ENCODE data around the gene GLT1D1.

The GLT1D1 gene

DNA sequence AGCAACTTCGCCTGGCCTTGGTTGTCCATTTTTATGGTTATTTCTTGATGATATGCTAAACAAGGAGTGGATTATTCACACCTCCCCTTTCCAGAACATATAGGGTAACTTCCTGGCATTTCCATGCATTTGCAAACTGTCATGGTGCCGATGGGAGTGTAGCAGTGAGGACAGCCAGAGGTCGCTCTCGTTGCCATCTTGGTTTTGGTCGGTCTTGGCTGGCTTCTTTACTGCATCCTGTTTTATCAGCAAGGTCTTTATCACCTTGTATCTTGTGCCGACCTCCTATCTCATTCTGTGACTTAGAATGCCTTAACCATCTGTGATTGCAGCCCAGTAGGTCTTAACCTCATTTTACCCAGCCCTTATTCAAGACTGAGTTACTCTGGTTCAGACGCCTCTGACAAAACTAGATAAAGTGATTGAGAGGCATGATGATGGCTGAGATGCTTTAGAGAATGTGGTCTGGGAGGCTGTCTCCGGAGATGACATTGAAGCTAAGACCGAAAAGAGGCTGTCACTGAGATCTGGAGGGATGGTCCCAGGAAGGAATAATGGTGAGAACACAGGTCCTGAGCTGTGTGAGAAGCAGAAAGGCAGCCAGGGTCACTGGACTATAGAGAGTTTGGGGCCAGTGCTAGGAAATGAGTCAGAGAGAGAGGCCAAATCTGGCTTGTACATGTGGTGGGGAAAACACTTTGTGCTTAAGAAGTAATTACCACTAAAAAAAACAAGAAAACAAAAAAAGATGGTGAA lies 2.9 kb downstream of the GLT1D1 start:
- no peak for DNase-seq (ENCODE audit: low spot score)

DNA sequence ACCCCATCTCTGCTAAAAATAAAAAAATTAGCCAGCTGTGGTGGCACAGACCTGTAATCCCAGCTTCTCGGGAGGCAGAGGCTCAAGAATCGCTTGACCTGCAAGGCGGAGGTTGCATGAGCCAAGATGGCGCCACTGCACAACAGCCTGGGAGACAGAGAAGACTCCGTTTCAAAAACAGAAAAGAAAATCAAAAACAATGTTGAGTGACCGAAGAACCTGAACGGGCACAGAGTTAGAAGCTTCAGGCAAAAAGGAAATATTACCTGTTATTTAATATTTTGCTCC lies 3.5 kb downstream of the GLT1D1 start:
- no peak for DNase-seq (ENCODE audit: low spot score)

GRCh38 chr12:128857133-128857763 lies 4.0 kb downstream of the GLT1D1 start:
- no peak for DNase-seq (ENCODE audit: low spot score)

DNA sequence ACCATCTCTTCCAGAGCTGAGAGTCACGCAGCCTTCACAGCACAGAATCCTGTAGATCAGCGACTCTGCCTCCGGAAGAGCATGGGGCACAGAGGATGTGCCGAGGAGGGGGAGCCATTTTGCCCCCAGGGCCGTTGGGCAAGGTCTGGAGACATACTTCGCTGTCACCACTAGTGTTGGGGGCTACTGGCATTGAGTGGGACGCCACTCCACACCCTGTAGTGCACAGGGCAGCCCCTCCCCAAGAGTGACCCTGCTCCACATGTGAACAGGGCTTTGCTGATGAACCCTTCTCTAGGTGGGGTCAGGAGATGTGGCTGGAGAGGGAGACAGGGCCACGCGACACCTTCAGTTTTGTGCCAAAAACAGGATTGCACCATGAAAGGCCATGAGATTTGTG lies 6.0 kb downstream of the GLT1D1 start:
- no peak for DNase-seq (ENCODE audit: low spot score)

DNA sequence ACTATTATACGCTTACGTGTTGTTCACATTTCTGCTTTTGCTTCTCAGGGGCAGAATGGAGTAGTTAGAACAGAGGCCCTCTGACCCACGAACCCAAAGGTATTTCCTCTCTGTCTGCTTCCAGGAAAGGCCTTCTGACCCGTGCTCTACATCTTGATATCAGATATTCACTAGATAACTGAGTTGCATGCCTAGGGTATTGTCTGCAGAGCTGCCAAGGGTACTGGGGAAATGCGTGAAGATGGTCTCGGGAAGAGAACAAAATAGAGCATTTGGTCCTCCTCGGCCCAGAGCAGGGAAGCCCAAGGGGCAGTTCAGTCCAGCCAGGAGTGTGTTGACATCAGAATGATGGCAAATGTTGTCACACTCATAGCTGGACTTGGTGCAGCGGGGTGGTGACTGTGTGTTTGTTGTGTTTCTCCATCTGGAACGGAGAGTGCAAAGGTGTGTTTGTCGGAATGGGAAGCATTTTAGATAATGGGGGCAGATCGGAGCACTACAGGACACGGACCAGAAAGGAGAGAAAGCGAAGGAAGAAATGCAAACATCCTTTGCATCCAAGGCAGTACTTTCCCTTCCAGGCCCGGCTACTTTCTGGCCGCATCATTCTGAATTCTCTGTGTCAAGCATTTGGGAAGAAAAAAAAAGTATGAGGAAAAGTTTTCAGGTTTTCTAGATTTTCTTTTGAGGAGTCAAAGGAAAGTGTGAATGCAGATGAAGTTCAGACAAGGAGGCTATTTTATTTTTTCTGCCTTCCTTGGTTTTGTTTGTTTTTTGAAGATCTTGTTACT lies 8.1 kb downstream of the GLT1D1 start:
- DNase-seq (ENCODE audit: low spot score), result no peak

- no peak for DNase-seq (ENCODE audit: low spot score)
These were observed 10.7 kb downstream of the GLT1D1 start for GRCh38 chr12:128863957-128864356.

DNA sequence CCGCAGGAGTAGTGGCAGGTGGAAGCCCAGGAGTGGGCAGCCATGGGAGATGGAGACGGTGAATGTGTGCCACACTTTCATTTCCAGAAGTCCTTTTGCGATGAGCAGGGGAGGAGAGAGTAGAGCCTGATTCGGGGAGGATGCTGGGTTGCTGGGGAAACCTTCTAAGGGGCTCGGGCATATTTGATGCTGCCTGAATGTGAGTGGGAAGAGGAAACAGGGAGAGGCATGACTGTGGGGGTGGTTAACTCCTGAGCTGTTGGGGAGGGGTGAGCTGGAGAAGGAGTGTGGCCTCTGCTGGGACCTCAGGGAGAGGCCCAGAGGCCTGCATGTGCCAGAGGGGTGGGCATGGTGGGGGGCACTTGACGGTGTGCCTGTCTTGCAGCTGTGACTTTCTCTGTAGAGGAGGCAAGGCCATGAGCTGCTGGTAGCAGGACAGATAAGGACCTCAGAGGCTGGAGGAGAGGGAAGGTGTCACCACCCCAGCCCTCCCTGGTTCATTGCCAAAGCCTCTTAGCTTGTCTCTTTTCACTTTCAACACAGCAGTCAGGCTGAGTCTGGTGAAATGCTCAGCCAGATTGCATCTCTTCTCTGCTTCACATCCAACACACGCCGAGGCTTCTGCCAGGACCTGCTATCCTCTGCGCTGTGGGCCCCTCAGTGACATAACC lies 11.4 kb downstream of the GLT1D1 start:
- DNase-seq (ENCODE audit: low spot score), result no peak

GRCh38 chr12:128867466-128867865 lies 14.2 kb downstream of the GLT1D1 start:
- no peak for DNase-seq (ENCODE audit: low spot score)

DNA sequence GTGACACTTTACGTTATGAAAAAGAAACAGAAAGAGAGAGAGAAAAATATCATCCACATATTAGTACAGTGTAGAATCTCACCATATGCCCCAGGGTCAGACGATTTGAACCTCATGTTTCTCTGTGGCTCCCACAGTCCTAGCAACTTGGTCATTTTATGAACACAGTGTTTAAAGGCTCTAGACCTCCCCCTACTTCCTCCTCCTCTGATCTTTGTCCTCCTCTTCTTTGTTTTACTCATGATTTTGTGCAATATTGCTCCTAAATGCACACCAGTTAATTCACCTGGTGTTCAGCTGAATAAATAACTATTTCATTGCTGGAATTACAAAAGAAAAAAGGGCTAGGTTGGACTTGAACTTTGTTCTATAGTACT lies 18.2 kb downstream of the GLT1D1 start:
- no peak for DNase-seq (ENCODE audit: low spot score)

DNA sequence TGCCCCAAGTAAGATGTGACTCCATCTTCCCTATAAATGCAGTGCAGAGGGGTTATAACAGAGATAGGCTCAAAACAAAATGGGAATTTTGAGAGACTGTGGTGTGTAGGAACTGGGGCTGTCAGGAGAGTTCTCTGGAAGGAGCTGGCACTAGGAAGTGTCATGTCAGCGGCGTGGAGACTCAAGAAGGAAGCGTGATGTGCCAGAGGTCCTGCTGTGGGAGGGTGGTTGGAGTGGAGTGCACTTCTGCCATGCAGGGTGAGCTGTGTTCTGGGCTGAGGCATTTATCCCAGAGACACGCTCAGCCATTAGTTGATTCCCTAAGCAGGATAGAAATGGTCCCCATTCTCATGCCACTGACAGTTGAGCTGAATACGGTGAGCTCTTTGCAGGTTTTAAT lies 19.0 kb downstream of the GLT1D1 start:
- DNase-seq (ENCODE audit: low spot score), result no peak

DNA sequence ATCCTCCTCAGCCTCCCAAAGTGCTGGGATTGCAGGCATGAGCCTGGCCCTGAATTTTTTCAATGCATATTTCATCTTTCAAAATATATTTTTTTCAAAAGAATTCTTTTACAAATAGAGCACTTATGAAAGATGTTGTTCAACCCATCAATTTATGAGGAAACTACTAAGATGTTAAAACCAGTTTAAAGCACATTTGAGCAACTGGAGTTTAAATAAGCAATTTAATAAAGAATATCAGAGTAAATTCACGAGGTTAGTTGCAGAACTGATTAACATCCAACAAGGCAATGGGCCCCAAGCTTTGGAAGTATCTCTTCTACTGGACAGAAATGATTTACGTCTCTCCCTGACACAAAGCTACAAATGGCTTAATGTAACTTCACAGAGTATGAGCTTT lies 23.3 kb downstream of the GLT1D1 start:
- DNase-seq (ENCODE audit: low spot score), result no peak

- DNase-seq (ENCODE audit: low spot score), result no peak
These were observed 26.9 kb downstream of the GLT1D1 start for GRCh38 chr12:128879898-128880764.

DNA sequence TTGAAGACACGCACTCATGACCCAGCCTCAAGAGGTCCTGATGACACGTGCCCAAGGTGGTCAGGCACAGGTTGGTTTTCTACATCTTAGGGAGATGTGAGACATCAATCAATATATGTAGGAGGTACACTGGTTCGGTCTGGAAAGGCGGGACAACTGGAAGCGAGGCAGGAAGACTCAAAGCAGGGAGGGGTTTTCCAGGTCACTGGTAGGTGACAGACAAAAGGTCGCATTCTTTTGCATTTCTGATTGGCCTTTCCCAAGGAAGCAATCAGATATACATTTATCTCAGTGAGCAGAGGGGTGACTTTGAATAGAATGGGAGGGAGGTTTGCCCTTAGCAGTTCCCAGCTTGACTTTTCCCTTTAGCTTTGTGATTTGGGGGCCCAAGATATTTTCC lies 38.6 kb downstream of the GLT1D1 start:
- no peak for DNase-seq (ENCODE audit: low spot score)

GRCh38 chr12:128903236-128903635 lies 50.0 kb downstream of the GLT1D1 start:
- DNase-seq (ENCODE audit: low spot score), result no peak

- no peak for DNase-seq (ENCODE audit: low spot score)
These were observed 51.8 kb downstream of the GLT1D1 start for GRCh38 chr12:128905003-128905544.

GRCh38 chr12:128906485-128907137 lies 53.3 kb downstream of the GLT1D1 start:
- DNase-seq (ENCODE audit: low spot score), result no peak

- no peak for DNase-seq (ENCODE audit: low spot score)
These were observed 55.0 kb downstream of the GLT1D1 start for GRCh38 chr12:128908254-128908653.

DNA sequence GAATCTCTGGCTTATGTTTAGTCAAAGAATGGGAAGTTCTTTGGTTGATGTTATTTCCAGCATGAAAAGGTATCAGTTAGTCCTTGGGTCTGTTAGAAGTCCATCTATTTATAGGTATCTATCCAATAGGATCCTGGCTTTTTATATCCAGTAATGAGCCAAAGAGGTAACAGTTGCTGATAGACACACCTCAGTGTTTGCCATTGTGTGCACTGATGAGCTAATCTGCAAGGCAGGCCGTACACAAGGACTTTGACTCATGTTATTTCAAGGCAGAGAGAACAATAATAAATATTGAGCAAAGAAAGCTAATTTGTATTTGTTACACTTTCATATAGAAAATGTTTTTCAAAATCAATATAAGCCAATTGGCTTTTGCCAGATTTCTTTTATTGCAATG lies 56.4 kb downstream of the GLT1D1 start:
- no peak for DNase-seq (ENCODE audit: low spot score)

- DNase-seq (ENCODE audit: low spot score), result no peak
These were observed 57.4 kb downstream of the GLT1D1 start for GRCh38 chr12:128910629-128911028.

DNA sequence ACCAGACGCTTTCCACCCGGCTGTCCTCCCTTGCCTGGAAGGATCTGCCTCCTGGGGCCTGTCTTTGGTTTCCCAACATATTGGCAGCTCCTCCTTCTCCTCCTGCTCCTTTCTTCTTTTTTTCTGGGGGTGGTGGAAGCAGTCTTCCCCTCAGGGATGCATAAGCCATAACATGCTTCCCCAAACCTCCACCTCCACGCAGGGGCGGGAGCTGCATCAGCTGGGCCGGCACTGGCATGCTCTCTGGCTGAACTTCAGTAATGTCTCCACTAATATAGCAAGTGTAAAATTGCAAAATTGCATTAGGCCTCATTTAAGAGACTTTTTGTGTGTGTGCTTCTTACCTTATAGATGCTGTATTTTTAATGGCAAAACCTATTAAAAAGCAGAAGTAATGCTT lies 58.6 kb downstream of the GLT1D1 start:
- no peak for DNase-seq (ENCODE audit: low spot score)
